Stimulated activated memory B cell treated with anti-CD40 and anti-IgM and Interleukin-4, amounts not matched to agents 10 μg/mL and 1 μg/mL and 100 μg/mL, for 72 hours (primary cell): ENCODE data around the gene MUC22.
"Not testable (repeated sequence)": the region's sequence is repeated elsewhere in the genome, so short reads cannot be mapped to it uniquely, and the experiment has no call there.

Experiments used
- ATAC-seq: fragments of 150-1000 bp; cut with Tn5 transposase; 2 replicates; pipeline ENCODE4 v1.10.0; 2021
- H3K27ac Mint-ChIP-seq: one replicate; pipeline ENCODE4 v1.8.0; 2022; ENCODE audit warnings: mild to moderate bottlenecking, mixed read lengths
- H3K27me3 Mint-ChIP-seq: one replicate; pipeline ENCODE4 v1.8.0; 2022; ENCODE audit warnings: mixed read lengths
- H3K36me3 Mint-ChIP-seq: one replicate; pipeline ENCODE4 v1.8.0; 2022; ENCODE audit warnings: mixed read lengths
- H3K4me1 Mint-ChIP-seq: one replicate; pipeline ENCODE4 v1.8.0; 2022; ENCODE audit warnings: mixed read lengths
- H3K4me3 Mint-ChIP-seq: one replicate; pipeline ENCODE4 v1.8.0; 2022; ENCODE audit warnings: mild to moderate bottlenecking, moderate library complexity, mixed read lengths
- H3K9me3 Mint-ChIP-seq: one replicate; pipeline ENCODE4 v1.8.0; 2022; ENCODE audit warnings: mixed read lengths

The MUC22 gene

DNA sequence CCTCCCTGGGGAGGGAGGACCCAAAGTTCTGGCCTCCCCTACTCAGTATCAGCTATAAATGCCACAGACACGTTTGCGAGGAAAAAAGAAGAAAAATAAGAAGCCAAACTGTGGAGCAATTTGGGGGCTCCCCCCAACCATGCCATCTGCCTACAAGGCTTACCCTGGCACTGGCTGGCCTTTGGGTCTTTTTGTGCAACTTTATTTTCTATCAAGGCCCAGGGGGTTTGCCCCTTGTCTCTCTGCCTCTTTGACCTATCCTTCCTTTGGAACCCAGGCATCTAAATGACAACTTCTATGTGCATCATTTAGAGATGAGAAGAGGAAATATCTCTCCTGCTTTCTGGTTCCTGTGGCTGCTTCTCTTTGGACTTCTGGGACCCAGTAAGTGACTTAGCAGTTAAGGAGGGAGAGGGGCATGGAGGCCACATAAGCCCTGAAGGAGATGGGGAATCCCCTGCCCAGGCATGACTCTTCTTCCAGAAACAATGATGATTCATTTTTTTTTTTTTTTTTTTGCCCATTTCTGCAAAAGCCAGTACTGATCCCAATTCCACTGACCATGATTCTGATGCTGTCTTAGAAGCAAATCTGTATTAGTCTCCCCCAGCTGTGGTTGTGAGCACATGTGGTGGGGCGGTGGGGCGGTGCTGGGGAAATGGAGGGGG is at the start of gene MUC22:
Gene MUC22 (plus strand): TSS at position 82 of the 668 bp plus-strand sequence. CDS start 233 bp downstream, at position 315.
- no peaks in the 10 kb centered on the region for H3K4me1 Mint-ChIP-seq
- H3K4me3 Mint-ChIP-seq = no peak within 1 kb of the TSS
- ATAC-seq = no peak
- no peaks in the 10 kb centered on the region for H3K36me3 Mint-ChIP-seq
- H3K9me3 Mint-ChIP-seq = peaks cover 4% of the 10 kb centered on the region
- peaks cover 74% of the 10 kb centered on the region for H3K27me3 Mint-ChIP-seq
- H3K27ac Mint-ChIP-seq = no peak within 1 kb of the TSS

DNA sequence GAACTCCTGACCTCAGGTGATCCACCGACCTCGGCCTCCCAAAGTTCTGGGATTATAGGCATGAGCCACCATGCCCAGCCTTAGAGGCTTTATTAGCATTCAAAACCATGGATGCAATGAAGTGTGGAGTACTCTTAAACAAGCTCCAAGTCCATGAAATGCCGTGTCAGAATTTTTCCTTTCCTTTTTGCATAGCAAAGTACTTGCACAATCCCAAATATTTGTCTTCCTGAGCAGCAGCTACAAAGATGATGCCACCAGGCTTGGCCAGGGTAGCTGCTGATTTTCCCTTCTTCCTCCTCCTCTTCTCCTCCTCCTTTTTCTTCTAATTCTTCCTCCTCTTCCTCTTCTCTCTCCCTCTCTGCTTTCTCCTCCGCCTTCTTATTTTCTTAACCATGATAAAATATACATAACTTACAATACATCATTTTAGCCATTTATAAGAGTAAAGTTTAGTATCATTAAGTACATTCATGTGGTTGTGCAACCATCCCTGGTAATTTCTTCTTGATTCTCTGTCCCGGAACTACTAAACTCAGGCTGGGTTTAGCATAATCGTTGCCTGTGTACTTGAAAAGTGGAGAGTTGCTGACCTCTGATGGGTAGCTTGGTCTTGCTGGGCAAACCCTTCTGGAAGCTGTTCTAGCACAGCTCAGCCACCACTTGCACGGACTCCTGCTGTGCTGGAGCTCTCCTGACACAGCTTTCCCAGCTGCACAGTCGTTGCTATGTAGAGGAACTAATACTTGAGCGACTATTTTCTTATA is 49.2 kb upstream of the MUC22 start:
- ATAC-seq = no peak
- H3K4me3 Mint-ChIP-seq = no peak overlapping the region
- no peaks in the 10 kb centered on the region for H3K9me3 Mint-ChIP-seq
- H3K36me3 Mint-ChIP-seq = no peaks in the 10 kb centered on the region
- peaks cover 7% of the 10 kb centered on the region for H3K4me1 Mint-ChIP-seq
- H3K27ac Mint-ChIP-seq = no peak overlapping the region
- peaks cover 59% of the 10 kb centered on the region for H3K27me3 Mint-ChIP-seq

DNA sequence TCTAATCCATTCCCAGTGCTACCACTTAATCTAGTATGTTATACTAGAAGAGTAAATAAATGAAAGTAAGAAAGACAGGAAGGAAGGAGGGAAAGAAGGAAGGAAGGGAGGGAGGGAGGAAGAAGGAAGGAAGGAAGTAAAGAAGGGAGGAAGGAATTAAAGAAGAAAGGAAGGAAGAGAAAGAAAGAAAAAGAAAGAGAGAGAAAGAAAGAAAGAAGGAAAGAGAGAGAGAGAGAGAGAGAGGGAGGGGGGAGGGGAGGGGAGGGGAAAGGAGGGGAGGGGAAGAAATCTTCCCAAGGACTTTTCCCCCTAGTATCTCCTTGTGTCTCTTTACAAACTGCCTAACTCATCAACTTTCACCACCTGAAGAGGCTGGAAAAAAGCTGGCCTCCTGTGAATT is 47.6 kb upstream of the MUC22 start:
- Mint-ChIP-seq H3K27ac (no peak overlapping the region), H3K27me3 (peaks cover 65% of the 10 kb centered on the region), H3K4me3 (no peak overlapping the region), H3K9me3 (no peaks in the 10 kb centered on the region), H3K4me1 (no peaks in the 10 kb centered on the region), H3K36me3 (no peaks in the 10 kb centered on the region)
- no peak for ATAC-seq

DNA sequence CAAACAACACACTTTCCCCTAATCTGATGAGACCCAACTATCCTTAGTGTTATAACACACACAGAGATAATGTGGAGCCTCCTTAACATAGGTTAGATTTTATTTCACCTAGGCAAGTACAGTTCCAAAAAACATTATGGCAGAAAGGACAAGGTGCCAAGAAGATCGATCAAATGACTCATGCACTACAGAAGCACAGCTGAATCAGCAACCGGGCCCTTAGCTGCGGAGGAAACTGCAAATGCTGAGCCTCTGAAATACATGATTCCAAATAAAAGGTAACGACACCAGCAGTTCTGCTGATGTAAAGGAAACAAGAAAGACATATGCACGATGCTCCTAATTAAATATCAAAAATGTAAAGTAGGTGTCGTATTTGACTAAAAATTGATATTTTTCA is 46.6 kb upstream of the MUC22 start:
- no peak for ATAC-seq
- no peaks in the 10 kb centered on the region for H3K36me3 Mint-ChIP-seq
- no peak overlapping the region for H3K4me3 Mint-ChIP-seq
- no peak overlapping the region for H3K27ac Mint-ChIP-seq
- no peaks in the 10 kb centered on the region for H3K4me1 Mint-ChIP-seq
- H3K9me3 Mint-ChIP-seq = no peaks in the 10 kb centered on the region
- H3K27me3 Mint-ChIP-seq = peaks cover 59% of the 10 kb centered on the region

DNA sequence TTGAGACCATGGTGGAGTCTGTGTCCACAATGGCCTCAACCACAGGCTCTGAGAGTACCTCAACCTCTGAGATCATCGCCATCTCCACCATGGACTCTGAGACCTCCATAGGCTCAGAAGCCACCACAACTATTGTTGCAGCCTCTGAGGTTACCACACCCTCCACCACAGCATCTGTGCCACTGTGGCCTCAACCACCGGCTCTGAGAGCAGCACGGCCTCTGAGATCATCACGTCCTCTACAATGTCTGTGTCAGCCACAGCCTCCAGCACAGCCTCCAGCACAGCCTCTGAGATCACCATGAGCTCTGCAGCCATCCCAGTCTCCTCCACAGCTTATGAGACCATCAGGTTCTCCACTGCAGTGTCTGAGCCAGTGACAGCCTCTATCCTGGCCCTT is 46.2 kb upstream of the MUC22 start:
- Mint-ChIP-seq H3K4me1 (peaks cover 1% of the 10 kb centered on the region), H3K27me3 (peaks cover 55% of the 10 kb centered on the region), H3K27ac (no peak overlapping the region), H3K9me3 (no peaks in the 10 kb centered on the region), H3K4me3 (no peak overlapping the region), H3K36me3 (no peaks in the 10 kb centered on the region)
- ATAC-seq = no peak

DNA sequence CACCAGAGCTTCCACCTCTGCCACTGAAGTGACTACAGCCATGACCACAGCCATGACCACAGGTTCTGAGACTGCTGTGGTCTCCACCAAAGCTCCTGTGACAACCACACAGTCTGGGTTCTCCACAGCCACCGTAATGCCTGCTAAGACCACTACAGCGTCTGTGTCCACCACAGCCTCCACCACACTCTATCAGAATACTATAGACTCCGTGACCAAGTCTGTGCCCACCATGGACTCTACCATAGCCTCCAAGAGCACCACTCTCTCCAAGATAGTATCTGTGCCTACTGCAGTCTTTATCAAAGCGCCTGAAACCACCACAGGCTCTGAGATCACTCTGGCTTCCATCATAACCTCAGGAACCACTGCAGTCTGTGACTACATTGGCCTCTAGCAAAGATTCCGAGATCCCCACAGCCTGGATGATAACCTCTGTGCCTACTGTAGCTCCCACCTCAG is 45.1 kb upstream of the MUC22 start:
- ATAC-seq = no peak
- Mint-ChIP-seq H3K27ac (no peak overlapping the region), H3K9me3 (no peaks in the 10 kb centered on the region), H3K36me3 (no peaks in the 10 kb centered on the region), H3K27me3 (peaks cover 47% of the 10 kb centered on the region), H3K4me3 (no peak overlapping the region), H3K4me1 (peaks cover 7% of the 10 kb centered on the region)

DNA sequence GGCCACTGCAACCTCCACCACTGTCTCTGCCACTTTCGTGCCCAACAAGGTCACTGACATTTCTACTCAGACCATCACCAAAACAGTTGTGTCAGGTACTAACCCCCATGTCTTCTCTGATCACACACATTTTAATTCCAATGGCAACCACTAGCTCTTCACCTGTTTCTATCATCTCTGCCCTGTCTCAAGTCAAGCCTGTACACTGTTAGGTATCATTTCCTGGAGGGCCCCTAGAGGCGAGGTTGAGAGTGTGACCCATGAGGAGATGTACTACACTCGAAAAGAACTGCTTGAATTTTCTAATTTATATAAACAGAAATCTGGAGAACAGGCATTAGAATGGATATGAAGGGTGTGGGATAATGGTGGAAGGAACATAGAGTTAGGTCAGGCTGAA is 44.1 kb upstream of the MUC22 start:
- no peaks in the 10 kb centered on the region for H3K9me3 Mint-ChIP-seq
- no peaks in the 10 kb centered on the region for H3K36me3 Mint-ChIP-seq
- H3K4me1 Mint-ChIP-seq = peaks cover 7% of the 10 kb centered on the region
- H3K27ac Mint-ChIP-seq = no peak overlapping the region
- peaks cover 41% of the 10 kb centered on the region for H3K27me3 Mint-ChIP-seq
- H3K4me3 Mint-ChIP-seq = no peak overlapping the region
- ATAC-seq = no peak

DNA sequence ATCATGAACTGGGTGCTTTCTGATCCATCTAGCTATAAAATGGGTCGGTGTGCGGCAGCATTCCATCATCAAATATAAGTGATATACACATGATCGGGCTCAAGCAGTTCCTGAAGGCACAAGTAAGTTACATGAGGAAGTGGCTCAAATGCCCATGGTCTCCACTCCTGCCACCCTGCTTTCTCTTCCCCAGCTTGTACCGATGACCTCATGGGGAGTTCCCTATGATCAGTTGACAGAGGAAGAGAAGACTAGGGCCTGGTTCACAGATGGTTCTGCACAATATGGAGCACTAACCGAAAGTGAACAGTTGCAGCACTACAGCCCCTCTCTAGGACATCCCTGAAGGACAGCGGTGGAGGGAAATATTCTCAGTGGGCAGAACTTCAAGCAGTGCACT is 41.1 kb upstream of the MUC22 start:
- H3K27me3 Mint-ChIP-seq = peaks cover 51% of the 10 kb centered on the region
- H3K4me1 Mint-ChIP-seq = peaks cover 14% of the 10 kb centered on the region
- not testable (repeated sequence) for H3K4me3 Mint-ChIP-seq, H3K9me3 Mint-ChIP-seq, ATAC-seq, H3K36me3 Mint-ChIP-seq, H3K27ac Mint-ChIP-seq

DNA sequence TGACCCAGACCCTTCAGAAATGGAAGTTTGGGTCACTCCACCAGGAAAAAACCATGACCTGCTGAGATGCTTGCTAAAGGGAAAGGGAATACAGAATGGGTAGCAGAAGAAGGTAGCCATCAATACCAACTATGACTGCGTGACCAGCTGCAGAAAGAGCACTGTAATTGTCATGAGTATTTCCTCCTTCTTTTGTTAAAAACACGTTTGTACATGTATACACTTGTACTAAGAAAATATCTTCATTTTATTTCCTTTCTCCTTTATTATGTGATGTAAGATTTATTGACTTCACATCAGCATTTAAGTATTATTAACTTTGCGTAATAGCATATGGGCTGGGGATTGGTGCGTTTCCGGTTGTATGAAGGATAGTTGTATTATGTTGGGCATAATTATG is 39.3 kb upstream of the MUC22 start:
- peaks cover 15% of the 10 kb centered on the region for H3K4me1 Mint-ChIP-seq
- H3K9me3 Mint-ChIP-seq = no peaks in the 10 kb centered on the region
- H3K36me3 Mint-ChIP-seq = no peaks in the 10 kb centered on the region
- H3K27ac Mint-ChIP-seq = no peak overlapping the region
- ATAC-seq = no peak
- H3K4me3 Mint-ChIP-seq = no peak overlapping the region
- peaks cover 33% of the 10 kb centered on the region for H3K27me3 Mint-ChIP-seq

DNA sequence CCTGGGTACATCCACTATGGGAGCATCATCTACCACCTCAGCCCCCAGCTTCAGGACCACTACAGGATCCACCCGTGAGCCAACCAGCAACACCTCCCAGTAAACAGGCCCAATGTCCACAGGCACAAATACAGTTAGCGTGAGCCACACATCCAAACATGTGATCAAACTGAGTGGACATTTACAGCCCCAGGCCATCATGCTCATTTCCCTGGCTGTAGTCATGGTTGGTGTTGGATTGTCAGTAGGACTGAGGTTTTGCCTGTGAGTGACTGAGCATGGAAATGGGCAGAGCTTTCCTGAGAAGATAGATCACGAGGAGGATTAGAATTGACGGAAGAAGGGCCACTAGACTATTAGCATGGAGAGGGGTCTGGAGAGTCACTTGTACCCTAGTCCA is 37.5 kb upstream of the MUC22 start:
- Mint-ChIP-seq H3K4me3 (no peak overlapping the region), H3K36me3 (no peaks in the 10 kb centered on the region)

DNA sequence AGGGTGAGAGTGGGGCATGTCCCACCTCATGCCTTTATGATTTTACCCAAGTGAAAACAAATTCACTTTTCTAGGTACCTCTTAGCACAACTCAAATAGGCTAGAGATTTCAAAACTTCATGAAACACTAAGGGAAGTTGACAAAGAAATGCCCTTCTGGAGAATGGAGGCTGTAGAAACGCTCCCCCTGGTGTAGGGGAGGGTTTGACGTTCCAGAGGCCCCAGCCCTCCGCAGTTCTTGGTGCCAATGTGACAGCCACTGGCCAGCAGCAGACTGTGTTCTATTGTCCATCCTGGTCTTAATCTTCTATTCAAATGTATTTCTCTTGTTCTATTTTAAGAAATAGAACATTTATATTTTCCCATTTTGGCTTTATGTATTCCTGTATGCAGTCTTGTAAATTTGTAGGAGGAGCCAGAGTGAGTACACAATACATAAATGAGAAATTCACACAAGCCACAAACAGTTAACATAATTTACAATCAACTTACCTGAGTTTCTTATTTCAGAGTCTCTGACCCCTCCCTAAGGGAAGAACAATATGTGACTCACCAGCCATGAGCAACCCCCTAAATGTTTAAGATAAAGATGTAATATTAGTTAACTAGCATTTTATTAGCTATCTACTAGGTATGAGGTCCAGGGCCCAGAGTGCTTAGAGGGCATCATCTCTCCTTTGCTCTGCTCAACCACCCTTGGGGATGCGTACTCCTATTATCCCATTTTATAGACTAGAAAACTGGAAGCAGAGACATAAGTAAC is 35.6 kb upstream of the MUC22 start:
- Mint-ChIP-seq H3K9me3 (no peaks in the 10 kb centered on the region), H3K4me1 (peaks cover 14% of the 10 kb centered on the region), H3K36me3 (no peaks in the 10 kb centered on the region), H3K27ac (no peak overlapping the region), H3K27me3 (peaks cover 40% of the 10 kb centered on the region), H3K4me3 (no peak overlapping the region)
- no peak for ATAC-seq

More for the DNA sequence above, 37.5 kb upstream of the MUC22 start:
- H3K27me3 Mint-ChIP-seq = peaks cover 31% of the 10 kb centered on the region
- peaks cover 15% of the 10 kb centered on the region for H3K4me1 Mint-ChIP-seq
- H3K9me3 Mint-ChIP-seq = no peaks in the 10 kb centered on the region
- ATAC-seq = no peak
- H3K27ac Mint-ChIP-seq = no peak overlapping the region

DNA sequence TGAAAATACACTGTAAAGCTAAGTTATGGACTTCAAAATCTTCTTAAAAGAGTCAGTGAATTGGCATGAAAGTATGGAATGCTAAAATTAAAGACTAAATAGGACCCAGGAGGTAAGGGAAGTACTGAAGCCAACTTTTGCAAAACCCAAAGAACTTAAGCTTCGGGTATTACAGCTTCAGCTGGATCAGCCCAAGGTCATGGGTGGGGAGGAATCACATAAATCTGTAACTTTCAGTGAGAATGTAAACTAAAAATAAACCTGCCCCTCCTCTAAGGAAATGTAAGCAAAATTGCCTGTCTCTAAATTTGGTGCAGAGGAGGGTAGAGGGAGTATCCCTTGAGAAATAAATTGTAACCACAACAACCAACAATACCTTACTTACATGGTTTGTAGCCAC is 31.1 kb upstream of the MUC22 start:
- no peak for ATAC-seq
- no peak overlapping the region for H3K4me3 Mint-ChIP-seq
- H3K9me3 Mint-ChIP-seq = no peaks in the 10 kb centered on the region
- no peaks in the 10 kb centered on the region for H3K36me3 Mint-ChIP-seq
- no peak overlapping the region for H3K27ac Mint-ChIP-seq
- peaks cover 53% of the 10 kb centered on the region for H3K27me3 Mint-ChIP-seq
- peaks cover 7% of the 10 kb centered on the region for H3K4me1 Mint-ChIP-seq

DNA sequence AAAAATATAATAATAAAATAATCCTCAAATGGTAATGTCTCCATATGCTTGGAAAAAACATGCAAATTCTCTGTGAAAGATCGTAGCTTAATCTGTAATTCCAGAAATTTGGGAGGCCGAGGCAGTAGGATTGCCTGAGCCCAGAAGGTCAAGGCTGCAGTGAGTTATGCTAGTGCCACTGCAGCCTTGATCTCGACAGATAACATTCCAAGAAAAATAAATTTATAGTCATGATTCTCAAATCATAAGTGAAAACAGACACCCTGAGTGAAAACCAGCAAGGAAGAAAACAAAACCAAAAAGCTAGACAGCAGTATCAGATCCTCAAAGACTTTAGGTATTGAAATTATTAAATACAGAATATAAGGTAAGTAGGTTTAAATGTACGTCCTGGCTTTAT is 30.6 kb upstream of the MUC22 start:
- no peaks in the 10 kb centered on the region for H3K9me3 Mint-ChIP-seq
- ATAC-seq = no peak
- no peak overlapping the region for H3K4me3 Mint-ChIP-seq
- H3K4me1 Mint-ChIP-seq = peaks cover 5% of the 10 kb centered on the region
- H3K27ac Mint-ChIP-seq = no peak overlapping the region
- no peaks in the 10 kb centered on the region for H3K36me3 Mint-ChIP-seq
- H3K27me3 Mint-ChIP-seq = peaks cover 53% of the 10 kb centered on the region

DNA sequence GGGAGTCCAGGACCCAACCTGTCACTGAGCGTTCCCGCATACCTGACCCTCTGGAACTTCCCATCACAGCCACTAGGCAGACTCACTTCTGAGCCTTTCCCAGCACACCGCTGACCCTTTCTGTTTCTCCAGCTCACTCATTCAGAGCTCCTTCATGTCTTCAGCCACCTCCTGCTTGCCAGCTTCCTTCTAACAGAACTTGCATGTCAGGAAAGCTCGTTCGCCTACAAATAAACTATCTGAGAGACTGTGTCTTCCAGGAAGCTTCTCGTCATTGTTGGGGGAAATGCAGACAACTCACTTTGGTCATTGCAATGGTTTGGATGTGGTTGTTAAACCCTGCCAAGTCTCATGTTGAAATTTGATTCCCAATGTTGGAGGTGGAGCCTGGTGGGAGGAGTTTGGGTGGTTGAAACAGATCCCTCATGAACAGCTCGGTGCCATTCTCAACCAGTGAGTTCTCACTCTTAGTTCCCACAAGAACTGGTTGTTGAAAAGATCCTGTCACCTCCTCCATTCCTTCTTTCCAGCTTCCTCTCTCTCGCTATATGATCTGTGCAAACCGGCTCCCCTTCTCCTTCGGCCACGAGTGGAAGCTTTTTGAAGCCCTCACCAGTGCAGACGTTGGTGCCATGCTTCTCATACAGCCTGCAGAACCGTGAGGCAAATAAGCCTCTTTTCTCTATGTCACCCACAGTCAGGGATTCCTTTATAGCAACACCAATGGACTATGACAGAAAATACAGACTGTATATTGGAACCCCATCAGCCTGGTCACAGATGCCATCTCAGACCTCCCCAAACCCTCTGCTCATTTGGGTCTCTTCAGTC is 28.1 kb upstream of the MUC22 start:
- H3K4me1 Mint-ChIP-seq = peaks cover 5% of the 10 kb centered on the region
- H3K36me3 Mint-ChIP-seq = no peaks in the 10 kb centered on the region

DNA sequence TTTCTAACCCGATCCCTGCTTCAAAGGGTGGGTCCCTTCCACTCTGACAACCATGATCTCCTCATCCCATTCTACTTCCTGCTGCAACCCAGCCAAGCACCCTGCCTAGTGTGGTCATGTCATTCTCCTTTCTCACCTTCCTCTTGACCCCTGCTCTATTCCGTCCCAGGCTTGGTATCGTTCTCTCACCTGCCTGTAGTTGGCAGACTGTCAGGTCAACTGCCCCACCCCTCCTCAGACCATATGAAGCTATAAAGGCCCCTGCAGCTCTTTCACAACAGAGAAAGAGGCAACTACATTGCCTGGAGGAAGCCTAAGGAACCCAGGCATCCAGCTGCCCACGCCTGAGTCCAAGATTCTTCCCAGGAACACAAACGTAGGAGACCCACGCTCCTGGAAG is 26.8 kb upstream of the MUC22 start, which contains the start of gene MUC21:
Gene MUC21 (plus strand): TSS at position 280 of the 400 bp plus-strand sequence. CDS start 241 bp downstream, outside the sequence.
- Mint-ChIP-seq H3K27ac (no peak within 1 kb of the TSS), H3K9me3 (no peaks in the 10 kb centered on the region), H3K27me3 (peaks cover 56% of the 10 kb centered on the region), H3K4me1 (peaks cover 5% of the 10 kb centered on the region), H3K36me3 (no peaks in the 10 kb centered on the region), H3K4me3 (no peak within 1 kb of the TSS)
- ATAC-seq = no peak

More for the DNA sequence above, 28.1 kb upstream of the MUC22 start:
- no peak for ATAC-seq
- Mint-ChIP-seq H3K27me3 (peaks cover 69% of the 10 kb centered on the region), H3K27ac (no peak overlapping the region), H3K4me3 (no peak overlapping the region), H3K9me3 (no peaks in the 10 kb centered on the region)
